GM12878 (cell line): ENCODE data around the gene CCDC149. TPM values are rescaled to one million over a fixed set of nuclear protein-coding genes. Genes with fewer than 3 reads are reported as not detected.

Source experiments
- ATAC-seq: fragments of 200-7000 bp; cut with Tn5 transposase; 3 replicates; pipeline ENCODE4 v1.9.1; 2020; ENCODE audit warnings: mild to moderate bottlenecking, moderate library complexity
- BruUV-seq: library from RNA; stranded (reverse); fragments of 400-500 nt; replicated peaks from 2 replicates; lab custom pipeline; 2021; lab: Mats Ljungman, UMichigan
- CTCF ChIA-PET: fragments of 300-600 bp; sonication (Branson Sonifier 250); formaldehyde crosslinking; extraction: SDS; loops from one replicate; lab custom pipeline; 2021; ENCODE audit warnings: inconsistent platforms; lab: Yijun Ruan, JAX
- POLR2A ChIA-PET: fragments of 350-600 bp; formaldehyde crosslinking; extraction: SDS; loops from one replicate; lab custom pipeline; 2021; ENCODE audit warnings: inconsistent platforms; lab: Charles Lee
- RAD21 ChIA-PET: fragments of 300-600 bp; sonication (Branson Sonifier 250); formaldehyde crosslinking; loops from one replicate; lab custom pipeline; 2023; ENCODE audit warnings: antibody characterized with exemption; ENCODE audit not compliant: unreplicated experiment; lab: Charles Lee
- SMC1A ChIA-PET: fragments of 300-600 bp; sonication (Branson Sonifier 250); formaldehyde crosslinking; loops from one replicate; lab custom pipeline; 2023; ENCODE audit not compliant: unreplicated experiment, uncharacterized antibody; lab: Charles Lee
- DNase-seq: peaks from one replicate; pipeline ENCODE4 v3.0.0-alpha.2; 2011; ENCODE audit warnings: low read depth, low spot score
- FAIRE-seq: peaks from 3 replicates; lab custom pipeline; 2011; peaks lifted over from hg19 to GRCh38; lab: Jason Lieb, UNC
- H2AFZ ChIP-seq: 2 replicates; pipeline ENCODE4 v1.6.0; 2011; ENCODE audit warnings: low read depth, low read length, control low read depth; ENCODE audit not compliant: control insufficient read depth
- H3K27ac ChIP-seq: 2 replicates; pipeline ENCODE4 v1.5.1; 2011; ENCODE audit warnings: control low read depth; ENCODE audit not compliant: control insufficient read depth, insufficient read depth
- H3K27me3 ChIP-seq, 2 experiments: replicated peaks in 1 of 2; 2 replicates each; pipeline versions ENCODE4 v1.6.0 to v1.6.1; 2011; ENCODE audit warnings: low read length in 1 of 2; ENCODE audit not compliant: control insufficient read depth in 2 of 2, insufficient read depth in 2 of 2
- H3K36me3 ChIP-seq, 2 experiments: 2 replicates each; pipeline ENCODE4 v1.5.1; 2011; ENCODE audit warnings: low read length in 1 of 2; ENCODE audit not compliant: control insufficient read depth in 2 of 2, insufficient read depth in 2 of 2
- H3K4me1 ChIP-seq: 2 replicates; pipeline ENCODE4 v1.6.1; 2011; ENCODE audit warnings: mild to moderate bottlenecking, low read length, moderate library complexity, mixed read lengths; ENCODE audit not compliant: control insufficient read depth, insufficient read depth
- H3K4me2 ChIP-seq: 2 replicates; pipeline ENCODE4 v1.6.0; 2011; ENCODE audit warnings: control low read depth; ENCODE audit not compliant: control insufficient read depth, insufficient read depth
- H3K4me3 ChIP-seq: fragments of 200-600 bp; sonication (generic); 2 replicates; pipeline ENCODE4 v1.5.1; 2016
- H3K79me2 ChIP-seq: 2 replicates; pipeline ENCODE4 v1.6.0; 2011; ENCODE audit warnings: low read length; ENCODE audit not compliant: control insufficient read depth, insufficient read depth
- H3K9ac ChIP-seq: 2 replicates; pipeline ENCODE4 v1.8.0; 2011; ENCODE audit warnings: low read length, control low read depth, mixed read lengths; ENCODE audit not compliant: control insufficient read depth, insufficient read depth
- H3K9me3 ChIP-seq: replicated peaks from 3 replicates; pipeline ENCODE4 v1.5.1; 2011; ENCODE audit warnings: mild to moderate bottlenecking, low read length; ENCODE audit not compliant: control insufficient read depth, insufficient read depth
- H4K20me1 ChIP-seq: 2 replicates; pipeline ENCODE4 v1.6.0; 2011; ENCODE audit not compliant: control insufficient read depth, insufficient read depth
- BCLAF1 ChIP-seq: fragments of 450-650 bp; IDR thresholded peaks from 2 replicates; pipeline ENCODE4 v1.6.1; 2017; ENCODE audit warnings: antibody characterized with exemption, mild to moderate bottlenecking, moderate library complexity
- CBX3 ChIP-seq: fragments of 200-600 bp; sonication (generic); IDR thresholded peaks from 2 replicates; pipeline ENCODE4 v1.6.1; 2016; ENCODE audit warnings: low read depth, borderline replicate concordance
- FOXM1 ChIP-seq: IDR thresholded peaks from 2 replicates; pipeline ENCODE4 v1.6.1; 2012; ENCODE audit warnings: low read depth, mild to moderate bottlenecking, inconsistent platforms, low read length, moderate library complexity
- JUNB ChIP-seq: IDR thresholded peaks from 2 replicates; pipeline ENCODE4 v1.6.1; 2016; ENCODE audit warnings: antibody characterized with exemption, mild to moderate bottlenecking
- KAT2A ChIP-seq: conservative IDR thresholded peaks from 2 replicates; pipeline ENCODE4 v1.6.1; 2011; ENCODE audit warnings: low read depth, low read length; ENCODE audit not compliant: control insufficient read depth
- NFYA ChIP-seq: IDR thresholded peaks from 2 replicates; pipeline ENCODE4 v1.6.1; 2011; ENCODE audit warnings: low read depth, mild to moderate bottlenecking, low read length, improper control_type of control experiment, borderline replicate concordance
- NR2F1 ChIP-seq: fragments of 450-650 bp; conservative IDR thresholded peaks from 2 replicates; pipeline ENCODE4 v1.6.1; 2017; ENCODE audit warnings: mild to moderate bottlenecking
- POLR2A ChIP-seq: IDR thresholded peaks from 2 replicates; pipeline ENCODE4 v1.6.1; 2011; ENCODE audit warnings: low read depth, mild to moderate bottlenecking, low read length
- POLR2AphosphoS5 ChIP-seq: IDR thresholded peaks from 2 replicates; pipeline ENCODE4 v1.6.1; 2011; ENCODE audit warnings: mild to moderate bottlenecking, low read length, inconsistent platforms
- ZNF217 ChIP-seq: fragments of 450-650 bp; IDR thresholded peaks from 2 replicates; pipeline ENCODE4 v1.6.1; 2017; ENCODE audit warnings: antibody characterized with exemption, mild to moderate bottlenecking
- WGBS: methylation state at CpG from one replicate; pipeline ENCODE4 v1.1.6; 2016; ENCODE audit warnings: low lambda C conversion rate; ENCODE audit not compliant: insufficient replicate concordance, insufficient coverage; ENCODE audit errors: missing lambda C conversion rate; 5-methylcytosine and 5-hydroxymethylcytosine counted together
- in situ Hi-C: fragments of 300-500 bp; cut with MboI; formaldehyde crosslinking; loops from 9 replicates; pipeline ENCODE4 v1.14.3; 2018; ENCODE audit warnings: mixed read lengths
- intact Hi-C: fragments of 100-400 bp; cut with micrococcal nuclease; formaldehyde crosslinking; loops from one replicate; pipeline ENCODE4 v1.14.2; 2022; ENCODE audit not compliant: unreplicated experiment
- polyA plus RNA-seq, 11 experiments: library from polyadenylated mRNA; depleted of rRNA in 4 of 11; unstranded in 6 of 11; stranded (reverse) in 5 of 11; fragments of >200 nt; fragmentation: Nextera tagmentation in 4 of 11; fragmentation: Illumina TruSeq in 1 of 11; extraction: Ambion mirVana in 4 of 11; extraction: Trizol in 1 of 11; gene quantifications; 1 replicate in 1 of 11; 2 replicates in 10 of 11; pipeline versions ENCODE4 v1.2.1 to v1.2.3, GENCODE V29; 2011 to 2016; ENCODE audit warnings: inconsistent platforms in 2 of 11, missing spikeins in 2 of 11, low read depth in 1 of 11
- total RNA-seq, 4 experiments: library from RNA; depleted of rRNA in 3 of 4; stranded (reverse); fragments of >200 nt in 3 of 4; fragmentation: Illumina TruSeq in 1 of 4; extraction: Trizol in 1 of 4; gene quantifications; 2 replicates each; pipeline versions ENCODE4 v1.2.1 to v1.2.3, GENCODE V29; 2013 to 2021

The CCDC149 gene
- total and polyA plus RNA-seq, 10 of the 15 experiments (the other 5 are each of a cell fraction or from before 2014, with no cell fraction given): 0.03 to 0.04 (median 0.04) TPM; not detected in 7

- Histone ChIP-seq H3K9me3 (no peaks in the 10 kb centered on the region), H3K4me2 (no peak overlapping the region), H3K36me3 (no peaks in the 10 kb centered on the region), H3K27ac (no peak overlapping the region), H4K20me1 (no peaks in the 10 kb centered on the region), H3K4me3 (no peak overlapping the region), H3K4me1 (peaks cover 2% of the 10 kb centered on the region; the same call in 1 of the 2 replicates), H3K79me2 (no peaks in the 10 kb centered on the region), H3K27me3 (no peaks in the 10 kb centered on the region), H2AFZ (no peak overlapping the region), H3K9ac (no peak overlapping the region)
- WGBS: 0% methylated on average over 2 of the region's 2 CpGs
- FAIRE-seq (no peak), ATAC-seq (no peak), DNase-seq (no peak)
- intact Hi-C loops: no loop called here
- RAD21 ChIA-PET: no interaction called here
- POLR2A ChIA-PET: no interaction called here
- in situ Hi-C loops: no loop called here
- TF ChIP-seq JUNB (no peak), NFYA (no peak), FOXM1 (no peak), BCLAF1 (no peak), POLR2A (no peak)
- CTCF ChIA-PET: no interaction called here
- SMC1A ChIA-PET: no interaction called here
- BruUV-seq: no TSS peak
These were observed 138.4 kb downstream of the CCDC149 start for GRCh38 chr4:24774452-24774851.

DNA sequence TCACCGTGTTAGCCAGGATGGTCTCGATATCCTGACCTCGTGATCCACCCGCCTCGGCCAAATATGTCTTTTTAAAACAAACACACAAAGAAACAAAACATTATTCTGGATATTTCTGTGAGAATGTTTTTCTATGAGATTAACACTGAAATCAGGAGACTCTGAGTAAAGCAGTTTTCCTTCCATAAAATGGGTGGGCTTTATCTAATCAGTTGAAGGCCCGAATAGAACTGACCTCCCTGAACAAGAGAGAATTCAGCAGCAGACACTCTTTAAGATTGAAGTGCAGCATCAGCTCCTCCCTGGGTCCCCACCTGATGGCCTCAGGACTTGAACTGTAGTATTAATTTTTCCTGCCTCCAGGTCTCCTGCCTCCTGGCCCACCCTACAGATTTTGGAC lies 139.9 kb downstream of the CCDC149 start:
- H3K79me2 ChIP-seq: no peaks in the 10 kb centered on the region
- in situ Hi-C loops: no loop called here
- H3K9me3 ChIP-seq: no peaks in the 10 kb centered on the region
- no peaks in the 10 kb centered on the region for H4K20me1 ChIP-seq
- DNase-seq: no peak
- no peak for TF ChIP-seq CBX3
- no peak for TF ChIP-seq NR2F1
- no peak for TF ChIP-seq ZNF217
- TF ChIP-seq KAT2A: no peak
- TF ChIP-seq POLR2AphosphoS5: no peak
- no peak overlapping the region for H3K4me3 ChIP-seq
- no peaks in the 10 kb centered on the region for H3K36me3 ChIP-seq
- H3K27ac ChIP-seq: no peak overlapping the region
- peaks cover 11% of the 10 kb centered on the region for H3K4me1 ChIP-seq
- H3K4me2 ChIP-seq: no peak overlapping the region
- ChIA-PET POLR2A (no interaction called here), CTCF (no interaction called here), RAD21 (no interaction called here), SMC1A (no interaction called here)
- H3K9ac ChIP-seq: no peak overlapping the region
- no peaks in the 10 kb centered on the region for H3K27me3 ChIP-seq
- no peak for FAIRE-seq
- BruUV-seq: no TSS peak
- WGBS: 64% methylated on average over 6 of the region's 6 CpGs
- no peak for ATAC-seq
- intact Hi-C loops: no loop called here
- no peak overlapping the region for H2AFZ ChIP-seq
